Fibroblast of peridontal ligament (primary cell): ENCODE measurements around the gene FNTB.
A peak's percentile ranks its signal among the peaks of the same experiment; 100 is the strongest.

ENCODE experiments used
- DNase-seq: peaks from one replicate; pipeline ENCODE4 v3.0.0-alpha.2; 2010; ENCODE audit errors: extremely low read depth

FNTB gene

GRCh38 chr14:65052832-65053231 is 66.1 kb downstream of the FNTB start:
- no peak for DNase-seq

- DNase-seq: no peak
These were observed 66.8 kb downstream of the FNTB start for GRCh38 chr14:65053466-65053865.

- DNase-seq: no peak
These were observed 67.9 kb downstream of the FNTB start for GRCh38 chr14:65054471-65055085.

- no peak for DNase-seq
These were observed 71.0 kb downstream of the FNTB start for GRCh38 chr14:65057695-65058094.

GRCh38 chr14:65062096-65063075 is 75.7 kb downstream of the FNTB start:
- no peak for DNase-seq

GRCh38 chr14:65065719-65066118 is 79.0 kb downstream of the FNTB start:
- no peak for DNase-seq

- no peak for DNase-seq
These were observed 83.2 kb downstream of the FNTB start for GRCh38 chr14:65069874-65070413.

GRCh38 chr14:65070471-65070976 is 83.8 kb downstream of the FNTB start:
- no peak for DNase-seq

GRCh38 chr14:65071544-65071943 is 84.8 kb downstream of the FNTB start:
- DNase-seq: no peak

- DNase-seq: peak; percentile 67
These were observed 85.6 kb downstream of the FNTB start for GRCh38 chr14:65072256-65072655.

GRCh38 chr14:65072937-65073336 is 86.2 kb downstream of the FNTB start:
- no peak for DNase-seq

- no peak for DNase-seq
These were observed 87.0 kb downstream of the FNTB start for GRCh38 chr14:65073605-65074201.

- DNase-seq: no peak
These were observed 87.9 kb downstream of the FNTB start for GRCh38 chr14:65074449-65075150.

GRCh38 chr14:65075628-65076325 is 89.1 kb downstream of the FNTB start:
- no peak for DNase-seq

- no peak for DNase-seq
These were observed 90.6 kb downstream of the FNTB start for GRCh38 chr14:65077318-65077717.

- DNase-seq: no peak
These were observed 92.5 kb downstream of the FNTB start for GRCh38 chr14:65079201-65079600.

- DNase-seq: no peak
These were observed 93.1 kb downstream of the FNTB start for GRCh38 chr14:65079768-65080167.

- DNase-seq: peak; percentile 47
These were observed 94.5 kb downstream of the FNTB start for GRCh38 chr14:65080960-65081747.

GRCh38 chr14:65082930-65083329 is 96.2 kb downstream of the FNTB start:
- DNase-seq: no peak
